Smooth muscle cell (in vitro differentiated cells): Measurements from ENCODE around the gene SLC6A6. TPM values are rescaled to one million over a fixed set of nuclear protein-coding genes. Genes with fewer than 3 reads are reported as not detected.
"Not testable (repeated sequence)": the region's sequence is repeated elsewhere in the genome, so short reads cannot be mapped to it uniquely, and the experiment has no call there.

Experiments used
- DNase-seq: peaks from one replicate; lab custom pipeline; 2025; ENCODE audit not compliant: unreplicated experiment; lab: John Stamatoyannopoulos, UW
- H2AFZ ChIP-seq: fragments of 200-600 bp; sonication (generic); 2 replicates; pipeline ENCODE4 v1.6.0; 2016; ENCODE audit warnings: antibody characterized with exemption, low read depth, mild to moderate bottlenecking
- H3F3A ChIP-seq: fragments of 200-600 bp; sonication (generic); 2 replicates; pipeline ENCODE4 v1.6.0; 2017; ENCODE audit warnings: antibody characterized with exemption, low read depth
- H3K27ac ChIP-seq: fragments of 200-600 bp; sonication (generic); 2 replicates; pipeline ENCODE4 v1.5.1; 2016; ENCODE audit warnings: low read depth, mild to moderate bottlenecking
- H3K27me3 ChIP-seq: fragments of 200-600 bp; sonication (generic); 2 replicates; pipeline ENCODE4 v1.6.1; 2016; ENCODE audit warnings: low read depth, mild to moderate bottlenecking
- H3K36me3 ChIP-seq: fragments of 200-600 bp; sonication (generic); 2 replicates; pipeline ENCODE4 v1.5.1; 2016; ENCODE audit warnings: low read depth
- H3K4me1 ChIP-seq: fragments of 200-600 bp; sonication (generic); 2 replicates; pipeline ENCODE4 v1.5.1; 2016; ENCODE audit warnings: low read depth
- H3K4me2 ChIP-seq: fragments of 200-600 bp; sonication (generic); 2 replicates; pipeline ENCODE4 v1.6.0; 2016; ENCODE audit warnings: mild to moderate bottlenecking
- H3K4me3 ChIP-seq: fragments of 200-600 bp; sonication (generic); 2 replicates; pipeline ENCODE4 v1.5.1; 2016; ENCODE audit warnings: mild to moderate bottlenecking
- H3K79me2 ChIP-seq: fragments of 200-600 bp; sonication (generic); 2 replicates; pipeline ENCODE4 v1.6.0; 2016; ENCODE audit warnings: low read depth, mild to moderate bottlenecking
- H3K9ac ChIP-seq: fragments of 200-600 bp; sonication (generic); 2 replicates; pipeline ENCODE4 v1.6.0; 2016; ENCODE audit warnings: low read depth
- H3K9me3 ChIP-seq: fragments of 200-600 bp; sonication (generic); replicated peaks from 2 replicates; pipeline ENCODE4 v1.5.1; 2016; ENCODE audit warnings: low read depth
- H4K20me1 ChIP-seq: fragments of 200-600 bp; sonication (generic); 2 replicates; pipeline ENCODE4 v1.6.0; 2016; ENCODE audit warnings: low read depth
- CTCF ChIP-seq: fragments of 200-600 bp; sonication (generic); IDR thresholded peaks from 2 replicates; pipeline ENCODE4 v1.5.1; 2017; ENCODE audit warnings: borderline replicate concordance, mild to moderate bottlenecking, antibody characterized with exemption; ENCODE audit not compliant: insufficient read depth, poor library complexity, severe bottlenecking
- WGBS: methylation state at CpG from one replicate; pipeline ENCODE4 v1.1.7; 2016; ENCODE audit warnings: low lambda C conversion rate; 5-methylcytosine and 5-hydroxymethylcytosine counted together
- polyA plus RNA-seq: library from polyadenylated mRNA; unstranded; fragments of >200 nt; fragmentation: Nextera tagmentation; extraction: Ambion mirVana; gene quantifications from 2 replicates; pipeline ENCODE4 v1.2.1, GENCODE V29; 2016
- total RNA-seq: library from RNA; depleted of rRNA; stranded (reverse); fragments of >200 nt; gene quantifications from 2 replicates; pipeline ENCODE4 v1.2.3, GENCODE V29; 2014

Gene SLC6A6
- total and polyA plus RNA-seq, 2 experiments from 2014 or later: 9.4 to 11.7 TPM

GRCh38 chr3:14406766-14407165 is 4.4 kb downstream of the SLC6A6 start:
- DNase-seq: no peak
- no peak for TF ChIP-seq CTCF
- Histone ChIP-seq H3K4me3 (no peak overlapping the region), H3K79me2 (peaks cover 49% of the 10 kb centered on the region), H4K20me1 (peaks cover 39% of the 10 kb centered on the region), H3K27me3 (no peaks in the 10 kb centered on the region), H2AFZ (no peak overlapping the region), H3K4me1 (peaks cover 17% of the 10 kb centered on the region), H3K9ac (no peak overlapping the region), H3K36me3 (no peaks in the 10 kb centered on the region), H3K4me2 (no peak overlapping the region), H3F3A (no peaks in the 10 kb centered on the region), H3K27ac (no peak overlapping the region), H3K9me3 (no peaks in the 10 kb centered on the region)
- 100% methylated on average over 3 of the region's 3 CpGs for WGBS

DNA sequence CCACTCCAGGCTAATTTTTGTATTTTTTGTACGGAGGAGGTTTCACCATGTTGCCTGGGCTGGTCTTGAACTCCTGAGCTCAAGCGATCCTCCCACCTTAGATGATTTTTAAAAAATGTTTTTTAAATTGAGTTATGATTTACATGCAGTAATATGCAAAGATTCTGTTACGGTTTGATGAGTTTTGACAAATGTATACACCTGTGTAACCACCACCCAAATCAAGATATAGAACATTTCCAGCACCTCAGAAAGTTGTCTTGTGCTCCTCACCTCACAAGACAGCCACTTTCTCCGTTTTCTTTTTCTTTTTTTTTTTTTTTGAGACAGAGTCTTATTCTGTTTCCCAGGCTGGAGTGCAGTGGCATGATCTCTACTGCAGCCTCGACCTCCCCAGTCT is 4.8 kb downstream of the SLC6A6 start:
- Histone ChIP-seq H3K9me3 (no peaks in the 10 kb centered on the region), H3K27me3 (no peaks in the 10 kb centered on the region), H3K36me3 (no peaks in the 10 kb centered on the region), H3K27ac (no peak overlapping the region), H3K4me1 (peaks cover 18% of the 10 kb centered on the region), H3K9ac (no peak overlapping the region), H3K4me2 (no peak overlapping the region), H3F3A (no peaks in the 10 kb centered on the region), H4K20me1 (peaks cover 39% of the 10 kb centered on the region), H3K79me2 (peaks cover 49% of the 10 kb centered on the region), H2AFZ (no peak overlapping the region), H3K4me3 (no peak overlapping the region)
- 93% methylated on average over 5 of the region's 5 CpGs for WGBS
- TF ChIP-seq CTCF: no peak
- no peak for DNase-seq

DNA sequence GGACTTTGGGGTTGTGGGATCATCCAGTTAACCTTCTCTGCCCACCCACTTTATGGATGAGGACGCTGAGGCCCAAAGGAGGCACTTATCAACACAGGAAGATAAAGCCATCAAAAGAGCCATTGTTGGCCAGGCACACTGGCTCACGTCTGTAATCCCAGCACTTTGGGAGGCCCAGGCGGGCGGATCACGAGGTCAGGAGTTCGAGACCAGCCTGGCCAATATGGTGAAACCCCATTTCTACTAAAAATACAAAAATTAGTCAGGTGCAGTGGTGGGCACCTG is 7.3 kb downstream of the SLC6A6 start:
- not testable (repeated sequence) for H3K27me3 ChIP-seq, H3F3A ChIP-seq, H3K36me3 ChIP-seq, H3K27ac ChIP-seq, H3K4me3 ChIP-seq, H3K4me2 ChIP-seq, H2AFZ ChIP-seq, H3K9me3 ChIP-seq, H3K9ac ChIP-seq, DNase-seq
- Histone ChIP-seq H3K79me2 (peaks cover 41% of the 10 kb centered on the region), H3K4me1 (peaks cover 20% of the 10 kb centered on the region), H4K20me1 (peaks cover 23% of the 10 kb centered on the region)
- 95% methylated on average over 6 of the region's 6 CpGs for WGBS

GRCh38 chr3:14410106-14410502 is 7.7 kb downstream of the SLC6A6 start:
- no peaks in the 10 kb centered on the region for H3K36me3 ChIP-seq
- no peak overlapping the region for H3K9ac ChIP-seq
- no peaks in the 10 kb centered on the region for H3K9me3 ChIP-seq
- no peaks in the 10 kb centered on the region for H3K27me3 ChIP-seq
- H4K20me1 ChIP-seq: peaks cover 19% of the 10 kb centered on the region
- H3K4me1 ChIP-seq: peaks cover 19% of the 10 kb centered on the region
- peak overlapping the region; percentile 42 for H3K27ac ChIP-seq
- H2AFZ ChIP-seq: no peak overlapping the region
- H3K4me3 ChIP-seq: no peak overlapping the region
- WGBS: 88% methylated on average over 5 of the region's 5 CpGs
- no peak for TF ChIP-seq CTCF
- no peak for DNase-seq
- peak overlapping the region; percentile 23 for H3K4me2 ChIP-seq
- H3F3A ChIP-seq: peaks cover 4% of the 10 kb centered on the region
- peaks cover 38% of the 10 kb centered on the region for H3K79me2 ChIP-seq
